Measurements from ENCODE around the gene PAPLN.

PAPLN gene

GRCh38 chr14:73236157-73236556 is 1.1 kb upstream of the PAPLN start:
- Histone ChIP-seq H3K27ac (replicated peaks) (no peak overlapping the region), H3K27me3 (ENCODE audit: insufficient read depth, poor library complexity, severe bottlenecking) (peaks cover 14% of the 10 kb centered on the region), H3K4me3 (replicated peaks; ENCODE audit: insufficient read depth, low read length) (no peak overlapping the region)
- DNase-seq (ENCODE audit: low read depth in 1 of 2, low spot score in 1 of 2): no peak
- no peak for TF ChIP-seq CTCF (IDR thresholded peaks at IDR 0.05; ENCODE audit: insufficient read depth, low read length)
- TF ChIP-seq POLR2AphosphoS5 (IDR thresholded peaks at IDR 0.05; ENCODE audit: low read depth): no peak
- TF ChIP-seq SPI1 (IDR thresholded peaks at IDR 0.05; ENCODE audit: borderline replicate concordance, low read depth): no peak
- no peak for TF ChIP-seq REST (IDR thresholded peaks at IDR 0.05; ENCODE audit: insufficient replicate concordance, low read depth)
- TF ChIP-seq GABPA (IDR thresholded peaks at IDR 0.05; ENCODE audit: low read depth): no peak

GRCh38 chr14:73236752-73237218 is 521 bp upstream of the PAPLN start:
- no peak overlapping the region for H3K27ac ChIP-seq (replicated peaks)
- TF ChIP-seq CTCF (IDR thresholded peaks at IDR 0.05; ENCODE audit: insufficient read depth, low read length) (no peak), GABPA (IDR thresholded peaks at IDR 0.05; ENCODE audit: low read depth) (no peak), REST (IDR thresholded peaks at IDR 0.05; ENCODE audit: insufficient replicate concordance, low read depth) (no peak), POLR2AphosphoS5 (IDR thresholded peaks at IDR 0.05; ENCODE audit: low read depth) (no peak), SPI1 (IDR thresholded peaks at IDR 0.05; ENCODE audit: borderline replicate concordance, low read depth) (no peak)
- DNase-seq (ENCODE audit: low read depth in 1 of 2, low spot score in 1 of 2): no peak
- H3K27me3 ChIP-seq (ENCODE audit: insufficient read depth, poor library complexity, severe bottlenecking): peaks cover 14% of the 10 kb centered on the region
- no peak overlapping the region for H3K4me3 ChIP-seq (replicated peaks; ENCODE audit: insufficient read depth, low read length)

GRCh38 chr14:73237786-73238423 is 599 bp downstream of the PAPLN start:
- TF ChIP-seq REST (IDR thresholded peaks at IDR 0.05; ENCODE audit: insufficient replicate concordance, low read depth) (no peak), POLR2AphosphoS5 (IDR thresholded peaks at IDR 0.05; ENCODE audit: low read depth) (no peak), SPI1 (IDR thresholded peaks at IDR 0.05; ENCODE audit: borderline replicate concordance, low read depth) (no peak), CTCF (IDR thresholded peaks at IDR 0.05; ENCODE audit: insufficient read depth, low read length) (no peak), GABPA (IDR thresholded peaks at IDR 0.05; ENCODE audit: low read depth) (no peak)
- H3K27me3 ChIP-seq (ENCODE audit: insufficient read depth, poor library complexity, severe bottlenecking): peaks cover 14% of the 10 kb centered on the region
- DNase-seq (ENCODE audit: low read depth in 1 of 2, low spot score in 1 of 2): no peak
- H3K4me3 ChIP-seq (replicated peaks; ENCODE audit: insufficient read depth, low read length): peak overlapping the region; percentile 27
- H3K27ac ChIP-seq (replicated peaks): no peak overlapping the region

Measured in HL-60 (cell line).